ENCODE measurements around the gene SLC39A1.

DNA sequence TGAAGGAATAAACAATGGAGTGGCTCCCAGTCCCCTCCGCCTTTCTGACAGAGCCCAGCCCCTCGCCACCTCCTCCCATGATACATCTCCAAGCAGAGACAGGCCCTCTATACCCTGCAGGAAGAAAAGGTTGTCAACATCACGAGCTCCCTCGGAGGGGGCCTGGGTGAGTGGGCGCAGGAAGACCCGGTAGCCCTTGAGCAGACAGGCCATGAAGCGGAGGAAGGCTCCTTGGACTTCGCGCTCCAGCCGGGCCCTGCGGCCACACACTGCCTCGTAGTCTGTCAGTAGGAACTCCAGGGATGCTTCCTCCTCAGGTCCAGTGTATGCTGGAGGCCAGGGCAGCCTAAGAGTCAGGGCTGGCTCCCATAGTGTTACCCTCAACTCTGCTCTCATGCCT lies 23.9 kb downstream of the SLC39A1 start:
- TF ChIP-seq, protein P1, sequence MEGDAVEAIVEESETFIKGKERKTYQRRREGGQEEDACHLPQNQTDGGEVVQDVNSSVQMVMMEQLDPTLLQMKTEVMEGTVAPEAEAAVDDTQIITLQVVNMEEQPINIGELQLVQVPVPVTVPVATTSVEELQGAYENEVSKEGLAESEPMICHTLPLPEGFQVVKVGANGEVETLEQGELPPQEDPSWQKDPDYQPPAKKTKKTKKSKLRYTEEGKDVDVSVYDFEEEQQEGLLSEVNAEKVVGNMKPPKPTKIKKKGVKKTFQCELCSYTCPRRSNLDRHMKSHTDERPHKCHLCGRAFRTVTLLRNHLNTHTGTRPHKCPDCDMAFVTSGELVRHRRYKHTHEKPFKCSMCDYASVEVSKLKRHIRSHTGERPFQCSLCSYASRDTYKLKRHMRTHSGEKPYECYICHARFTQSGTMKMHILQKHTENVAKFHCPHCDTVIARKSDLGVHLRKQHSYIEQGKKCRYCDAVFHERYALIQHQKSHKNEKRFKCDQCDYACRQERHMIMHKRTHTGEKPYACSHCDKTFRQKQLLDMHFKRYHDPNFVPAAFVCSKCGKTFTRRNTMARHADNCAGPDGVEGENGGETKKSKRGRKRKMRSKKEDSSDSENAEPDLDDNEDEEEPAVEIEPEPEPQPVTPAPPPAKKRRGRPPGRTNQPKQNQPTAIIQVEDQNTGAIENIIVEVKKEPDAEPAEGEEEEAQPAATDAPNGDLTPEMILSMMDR (IDR thresholded peaks at IDR 0.05; ENCODE audit: control extremely low read depth in 1 of 3, insufficient read depth in 1 of 3, low read depth in 1 of 3, low read length in 3 of 3): no peak
- no peak for TF ChIP-seq KDM5A (IDR thresholded peaks at IDR 0.05; ENCODE audit: low read length)
- TF ChIP-seq POLR2AphosphoS5 (IDR thresholded peaks at IDR 0.05; ENCODE audit: low read depth, low read length): no peak
- TF ChIP-seq EP300 (IDR thresholded peaks at IDR 0.05; ENCODE audit: borderline replicate concordance in 1 of 2, low read depth in 2 of 2, low read length in 2 of 2): no peak
- TF ChIP-seq JUND (IDR thresholded peaks at IDR 0.05; ENCODE audit: low read length): no peak
- no peak for TF ChIP-seq ZNF274 (IDR thresholded peaks at IDR 0.05; ENCODE audit: borderline replicate concordance, extremely low read depth, low read length)
- TF ChIP-seq CBX8 (IDR thresholded peaks at IDR 0.05; ENCODE audit: borderline replicate concordance, low read depth, low read length): no peak
- TF ChIP-seq POLR2A (IDR thresholded peaks at IDR 0.05; ENCODE audit: control extremely low read depth in 1 of 2, low read depth in 2 of 2, low read length in 2 of 2): no peak
